Measurements from ENCODE around the gene RAB3IL1.

RAB3IL1 gene

DNA sequence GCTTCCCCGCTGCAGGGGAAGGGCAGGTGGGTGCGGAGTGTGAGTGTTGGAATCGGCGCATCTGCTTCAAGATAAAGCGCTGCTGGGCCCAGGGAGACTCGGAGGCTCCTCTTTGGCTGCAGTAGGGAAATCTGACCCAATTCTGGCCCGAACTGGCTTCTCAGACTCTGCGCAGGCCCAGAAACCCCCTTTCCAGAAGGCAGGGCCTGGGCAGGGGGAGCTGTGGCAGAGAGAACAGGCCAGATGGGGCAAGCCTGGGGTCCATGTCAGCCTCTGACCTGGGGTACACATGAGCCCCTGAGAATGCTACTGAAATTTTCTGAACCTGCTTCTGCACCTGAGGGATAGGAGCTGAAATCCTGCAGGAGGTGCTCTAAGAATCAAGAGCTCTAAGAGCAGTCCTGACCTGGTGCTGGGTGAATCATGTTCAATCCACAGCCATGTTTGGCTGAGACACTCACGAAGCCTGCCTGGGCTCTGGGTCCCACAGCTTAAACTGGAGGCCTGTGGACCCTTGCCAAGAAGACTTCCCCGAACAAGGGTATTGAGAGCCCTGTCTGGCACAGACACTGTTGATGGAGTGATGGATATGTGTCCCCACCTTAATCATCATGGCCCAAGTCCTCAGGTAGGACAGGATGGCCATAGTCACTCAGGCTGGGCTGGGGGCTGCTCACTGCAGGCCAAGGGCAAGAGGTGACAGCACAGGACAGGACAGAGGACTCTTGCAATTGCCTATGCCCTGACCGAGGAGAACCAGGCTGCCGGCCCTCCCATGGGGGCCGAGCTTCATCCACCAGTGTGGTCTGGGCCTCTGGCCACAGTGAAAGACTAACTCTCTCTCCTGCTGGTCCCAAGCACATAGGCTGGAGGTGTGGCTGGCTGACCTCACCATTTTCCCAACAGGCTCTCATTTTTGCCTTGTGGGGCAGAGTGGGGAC is 6.9 kb downstream of the RAB3IL1 start:
- H3K79me2 ChIP-seq (ENCODE audit: insufficient read depth, low read length), result no peaks in the 10 kb centered on the region

DNA sequence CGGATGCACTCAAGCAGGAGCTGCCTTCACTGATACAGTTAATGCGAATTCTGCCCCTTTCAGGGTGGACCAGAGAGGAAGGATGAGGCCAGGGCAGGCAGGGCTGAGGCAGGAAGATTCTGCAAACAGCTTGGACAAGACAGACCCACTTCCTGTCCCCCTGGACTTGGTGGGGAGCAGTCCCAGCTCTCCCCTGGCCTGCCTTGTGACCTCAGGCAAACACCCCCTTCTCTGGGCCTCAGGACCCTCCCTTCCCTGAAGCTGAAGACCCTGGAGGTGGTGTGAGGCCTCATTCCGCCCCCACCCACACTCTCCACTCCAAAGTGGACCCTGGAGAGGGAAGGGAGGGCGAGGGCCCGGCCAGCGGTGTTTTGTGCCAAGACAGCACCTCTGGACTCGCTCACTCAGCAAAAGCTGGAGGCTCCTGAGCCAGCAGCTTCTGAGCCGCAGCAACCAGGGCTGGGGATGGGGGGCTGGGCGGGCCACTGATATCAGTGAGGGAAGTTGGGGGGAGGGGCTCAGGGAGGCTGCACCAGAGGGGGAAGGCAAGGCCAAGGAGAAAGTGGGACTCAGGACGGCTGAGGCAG is 8.5 kb downstream of the RAB3IL1 start:
- no peak overlapping the region for H3K4me2 ChIP-seq (ENCODE audit: insufficient read depth, low read length)
- H3K9me3 ChIP-seq (ENCODE audit: insufficient read depth, low read length, severe bottlenecking), result no peaks in the 10 kb centered on the region
- no peak overlapping the region for H2AFZ ChIP-seq (ENCODE audit: low read depth, low read length)
- no peaks in the 10 kb centered on the region for H3K79me2 ChIP-seq (ENCODE audit: insufficient read depth, low read length)
- H3K27me3 ChIP-seq (ENCODE audit: insufficient read depth, low read length, poor library complexity), result no peaks in the 10 kb centered on the region
- ATAC-seq (ENCODE audit: insufficient read depth, low read depth) (no peak), DNase-seq (no peak)
- no peak overlapping the region for H3K4me3 ChIP-seq (ENCODE audit: low read depth in 1 of 2, low read length in 2 of 2)
- 0 out of 2 replicates have a peak, but pooled peaks cover 2% of the 10 kb centered on the region for H4K20me1 ChIP-seq (ENCODE audit: insufficient read depth, low read length)
- no peak overlapping the region for H3K27ac ChIP-seq (ENCODE audit: low read length)
- H3K36me3 ChIP-seq (ENCODE audit: insufficient read depth, low read length), result no peaks in the 10 kb centered on the region
- no peaks in the 10 kb centered on the region for H3K4me1 ChIP-seq (ENCODE audit: insufficient read depth, low read length)
- TF ChIP-seq EZH2 (IDR thresholded peaks at IDR 0.05; ENCODE audit: borderline replicate concordance, low read depth, low read length, severe bottlenecking), result no peak
- TF ChIP-seq, protein P1, sequence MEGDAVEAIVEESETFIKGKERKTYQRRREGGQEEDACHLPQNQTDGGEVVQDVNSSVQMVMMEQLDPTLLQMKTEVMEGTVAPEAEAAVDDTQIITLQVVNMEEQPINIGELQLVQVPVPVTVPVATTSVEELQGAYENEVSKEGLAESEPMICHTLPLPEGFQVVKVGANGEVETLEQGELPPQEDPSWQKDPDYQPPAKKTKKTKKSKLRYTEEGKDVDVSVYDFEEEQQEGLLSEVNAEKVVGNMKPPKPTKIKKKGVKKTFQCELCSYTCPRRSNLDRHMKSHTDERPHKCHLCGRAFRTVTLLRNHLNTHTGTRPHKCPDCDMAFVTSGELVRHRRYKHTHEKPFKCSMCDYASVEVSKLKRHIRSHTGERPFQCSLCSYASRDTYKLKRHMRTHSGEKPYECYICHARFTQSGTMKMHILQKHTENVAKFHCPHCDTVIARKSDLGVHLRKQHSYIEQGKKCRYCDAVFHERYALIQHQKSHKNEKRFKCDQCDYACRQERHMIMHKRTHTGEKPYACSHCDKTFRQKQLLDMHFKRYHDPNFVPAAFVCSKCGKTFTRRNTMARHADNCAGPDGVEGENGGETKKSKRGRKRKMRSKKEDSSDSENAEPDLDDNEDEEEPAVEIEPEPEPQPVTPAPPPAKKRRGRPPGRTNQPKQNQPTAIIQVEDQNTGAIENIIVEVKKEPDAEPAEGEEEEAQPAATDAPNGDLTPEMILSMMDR (IDR thresholded peaks at IDR 0.05; ENCODE audit: borderline replicate concordance, extremely low read depth, low read length, poor library complexity, severe bottlenecking), result no peak
- H3K9ac ChIP-seq (ENCODE audit: low read depth, low read length), result no peak overlapping the region

More for the DNA sequence above, 6.9 kb downstream of the RAB3IL1 start:
- ATAC-seq (ENCODE audit: insufficient read depth, low read depth), result no peak
- Histone ChIP-seq H3K27me3 (ENCODE audit: insufficient read depth, low read length, poor library complexity) (no peaks in the 10 kb centered on the region), H3K27ac (ENCODE audit: low read length) (no peak overlapping the region), H2AFZ (ENCODE audit: low read depth, low read length) (no peak overlapping the region), H3K9me3 (ENCODE audit: insufficient read depth, low read length, severe bottlenecking) (no peaks in the 10 kb centered on the region), H3K36me3 (ENCODE audit: insufficient read depth, low read length) (no peaks in the 10 kb centered on the region), H3K4me1 (ENCODE audit: insufficient read depth, low read length) (no peaks in the 10 kb centered on the region), H3K9ac (ENCODE audit: low read depth, low read length) (no peak overlapping the region), H3K4me2 (ENCODE audit: insufficient read depth, low read length) (no peak overlapping the region), H4K20me1 (ENCODE audit: insufficient read depth, low read length) (0 out of 2 replicates have a peak, but pooled peaks cover 2% of the 10 kb centered on the region), H3K4me3 (ENCODE audit: low read depth in 1 of 2, low read length in 2 of 2) (no peak overlapping the region)
- no peak for TF ChIP-seq EZH2 (IDR thresholded peaks at IDR 0.05; ENCODE audit: borderline replicate concordance, low read depth, low read length, severe bottlenecking)
- TF ChIP-seq, protein P1 (IDR thresholded peaks at IDR 0.05; ENCODE audit: borderline replicate concordance, extremely low read depth, low read length, poor library complexity, severe bottlenecking), result no peak
- DNase-seq, result no peak

- DNase-seq, result no peak
- Histone ChIP-seq H3K4me3 (ENCODE audit: low read depth in 1 of 2, low read length in 2 of 2) (no peak overlapping the region), H4K20me1 (ENCODE audit: insufficient read depth, low read length) (0 out of 2 replicates have a peak, but pooled peaks cover 2% of the 10 kb centered on the region), H3K27me3 (ENCODE audit: insufficient read depth, low read length, poor library complexity) (no peaks in the 10 kb centered on the region), H3K9me3 (ENCODE audit: insufficient read depth, low read length, severe bottlenecking) (no peaks in the 10 kb centered on the region), H3K4me2 (ENCODE audit: insufficient read depth, low read length) (no peak overlapping the region), H2AFZ (ENCODE audit: low read depth, low read length) (no peak overlapping the region), H3K79me2 (ENCODE audit: insufficient read depth, low read length) (no peaks in the 10 kb centered on the region), H3K27ac (ENCODE audit: low read length) (no peak overlapping the region), H3K36me3 (ENCODE audit: insufficient read depth, low read length) (no peaks in the 10 kb centered on the region), H3K9ac (ENCODE audit: low read depth, low read length) (no peak overlapping the region), H3K4me1 (ENCODE audit: insufficient read depth, low read length) (no peaks in the 10 kb centered on the region)
- ATAC-seq (ENCODE audit: insufficient read depth, low read depth), result no peak
- no peak for TF ChIP-seq EZH2 (IDR thresholded peaks at IDR 0.05; ENCODE audit: borderline replicate concordance, low read depth, low read length, severe bottlenecking)
- TF ChIP-seq, protein P1 (IDR thresholded peaks at IDR 0.05; ENCODE audit: borderline replicate concordance, extremely low read depth, low read length, poor library complexity, severe bottlenecking), result no peak
Measured at GRCh38 chr11:61907871-61908729, 9.3 kb downstream of the RAB3IL1 start.
